Parathyroid adenoma (tissue), 2 donors: ENCODE data around the gene HDAC8.

Source experiments
- H2AFZ ChIP-seq: fragments of 300-600 bp; sonication (generic); one replicate; pipeline ENCODE4 v1.7.0; 2017; ENCODE audit warnings: antibody characterized with exemption, mild to moderate bottlenecking
- H3K27ac ChIP-seq: fragments of 300-600 bp; sonication (generic); one replicate; pipeline ENCODE4 v1.7.0; 2017
- H3K27me3 ChIP-seq: fragments of 300-600 bp; sonication (generic); one replicate; pipeline ENCODE4 v1.7.0; 2017; ENCODE audit warnings: low read length; ENCODE audit not compliant: control insufficient read depth, insufficient read depth
- H3K36me3 ChIP-seq: fragments of 300-600 bp; sonication (generic); one replicate; pipeline ENCODE4 v1.7.0; 2017; ENCODE audit warnings: low read length; ENCODE audit not compliant: control insufficient read depth, insufficient read depth
- H3K4me1 ChIP-seq: fragments of 300-600 bp; sonication (generic); one replicate; pipeline ENCODE4 v1.7.0; 2017; ENCODE audit warnings: control low read depth
- H3K4me2 ChIP-seq: fragments of 300-600 bp; sonication (generic); one replicate; pipeline ENCODE4 v1.7.0; 2017; ENCODE audit warnings: low read length
- H3K4me3 ChIP-seq: fragments of 300-600 bp; sonication (generic); one replicate; pipeline ENCODE4 v1.7.0; 2017; ENCODE audit warnings: low read depth, low read length
- H3K79me2 ChIP-seq: fragments of 300-600 bp; sonication (generic); one replicate; pipeline ENCODE4 v1.7.0; 2017; ENCODE audit warnings: control low read depth
- H3K9ac ChIP-seq: fragments of 300-600 bp; sonication (generic); one replicate; pipeline ENCODE4 v1.7.0; 2017; ENCODE audit warnings: mild to moderate bottlenecking
- H3K9me3 ChIP-seq: fragments of 300-600 bp; sonication (generic); one replicate; pipeline ENCODE4 v1.7.0; 2017; ENCODE audit warnings: low read length; ENCODE audit not compliant: control insufficient read depth
- TF ChIP-seq, protein P1 (sequence below): fragments of 300-600 bp; sonication (generic); IDR thresholded peaks from one replicate; pipeline ENCODE4 v1.7.0; 2017; ENCODE audit warnings: antibody characterized with exemption, mild to moderate bottlenecking
- donor health status: primary hyperparathyroidism.

The HDAC8 gene

DNA sequence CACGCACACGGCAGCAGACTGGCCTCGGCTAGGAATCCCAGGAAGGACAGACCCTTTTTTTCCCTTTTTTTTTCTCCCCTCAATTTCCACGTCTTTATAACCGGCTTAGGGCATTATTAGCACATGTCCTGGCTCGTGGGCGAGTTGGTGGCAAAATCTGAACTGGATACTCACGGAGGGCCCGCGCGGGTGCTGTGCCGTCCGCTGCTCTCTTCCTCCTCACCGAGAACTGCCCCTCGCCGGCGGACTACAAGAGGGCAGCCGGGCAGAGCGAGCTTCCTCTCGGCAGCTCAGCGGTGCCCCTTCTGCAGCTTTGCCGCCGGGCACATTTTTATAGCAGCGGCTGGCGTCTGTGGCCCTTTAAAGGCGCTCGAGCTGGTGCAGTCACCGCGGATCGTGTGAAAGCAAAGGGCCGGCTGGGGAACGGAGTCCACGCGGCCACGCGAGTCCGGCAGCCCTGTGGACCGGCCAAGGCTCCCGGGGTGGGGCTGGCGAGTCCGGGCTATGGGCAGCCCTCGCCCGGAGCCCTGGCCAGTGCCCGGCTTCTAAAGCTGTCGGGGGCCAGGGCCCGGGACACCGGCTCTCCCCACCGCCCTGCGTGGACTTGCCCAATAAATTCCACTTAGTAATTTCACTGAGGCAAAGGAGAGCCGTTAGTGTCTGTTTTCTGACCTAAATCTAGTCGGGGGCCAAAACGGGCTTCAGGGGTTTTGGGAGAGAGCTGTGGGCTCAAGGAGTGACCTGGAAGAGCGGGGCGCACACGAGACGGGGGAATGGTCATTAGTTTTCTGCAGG is 265.6 kb downstream of the HDAC8 start:
- Histone ChIP-seq H3K36me3 (no peaks in the 10 kb centered on the region), H3K27ac (no peak overlapping the region), H3K4me2 (peak overlapping the region; percentile 77), H3K27me3 (no peaks in the 10 kb centered on the region), H3K9me3 (no peaks in the 10 kb centered on the region), H3K4me3 (peak overlapping the region; percentile 44), H3K4me1 (no peaks in the 10 kb centered on the region), H3K9ac (no peak overlapping the region), H2AFZ (peak overlapping the region; percentile 60), H3K79me2 (no peaks in the 10 kb centered on the region)
- TF ChIP-seq, protein P1, sequence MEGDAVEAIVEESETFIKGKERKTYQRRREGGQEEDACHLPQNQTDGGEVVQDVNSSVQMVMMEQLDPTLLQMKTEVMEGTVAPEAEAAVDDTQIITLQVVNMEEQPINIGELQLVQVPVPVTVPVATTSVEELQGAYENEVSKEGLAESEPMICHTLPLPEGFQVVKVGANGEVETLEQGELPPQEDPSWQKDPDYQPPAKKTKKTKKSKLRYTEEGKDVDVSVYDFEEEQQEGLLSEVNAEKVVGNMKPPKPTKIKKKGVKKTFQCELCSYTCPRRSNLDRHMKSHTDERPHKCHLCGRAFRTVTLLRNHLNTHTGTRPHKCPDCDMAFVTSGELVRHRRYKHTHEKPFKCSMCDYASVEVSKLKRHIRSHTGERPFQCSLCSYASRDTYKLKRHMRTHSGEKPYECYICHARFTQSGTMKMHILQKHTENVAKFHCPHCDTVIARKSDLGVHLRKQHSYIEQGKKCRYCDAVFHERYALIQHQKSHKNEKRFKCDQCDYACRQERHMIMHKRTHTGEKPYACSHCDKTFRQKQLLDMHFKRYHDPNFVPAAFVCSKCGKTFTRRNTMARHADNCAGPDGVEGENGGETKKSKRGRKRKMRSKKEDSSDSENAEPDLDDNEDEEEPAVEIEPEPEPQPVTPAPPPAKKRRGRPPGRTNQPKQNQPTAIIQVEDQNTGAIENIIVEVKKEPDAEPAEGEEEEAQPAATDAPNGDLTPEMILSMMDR = no peak

DNA sequence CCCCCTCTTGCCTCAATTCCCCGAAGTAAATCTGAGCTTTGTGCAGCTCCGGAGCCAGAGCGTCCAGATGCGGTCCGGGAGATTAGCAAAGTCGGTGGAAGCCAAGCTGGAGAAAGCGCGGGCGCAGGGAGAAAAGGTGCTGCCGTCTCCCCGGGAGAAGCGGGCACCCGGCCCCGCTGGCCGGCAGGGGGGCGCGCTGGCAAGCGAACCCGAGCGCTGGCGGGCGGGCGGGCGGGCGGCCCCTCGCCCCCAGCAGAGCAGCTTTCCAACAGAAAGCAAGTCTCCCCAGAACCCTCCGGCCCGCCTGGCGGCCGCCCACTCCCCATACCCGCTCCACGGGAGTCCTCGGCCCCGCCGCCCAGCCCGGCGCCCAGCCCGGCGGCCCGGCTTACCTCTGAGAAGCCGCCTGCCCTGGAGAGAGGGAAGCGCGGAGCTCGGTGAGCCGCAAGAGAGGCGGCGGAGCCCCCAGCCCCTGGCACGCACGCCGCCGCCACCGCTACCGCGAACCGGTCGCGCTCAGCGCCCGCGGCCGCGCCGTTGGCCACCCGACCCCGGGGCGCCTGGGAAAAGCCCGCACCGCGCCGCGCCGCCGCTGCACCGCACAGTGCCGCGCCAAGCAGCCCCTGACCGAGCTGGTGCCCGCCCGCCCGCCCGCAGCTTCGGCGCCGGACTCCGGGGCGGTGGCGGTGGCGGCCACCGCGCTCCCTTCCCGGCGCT is 266.4 kb downstream of the HDAC8 start:
- H3K79me2 ChIP-seq = no peaks in the 10 kb centered on the region
- no peak overlapping the region for H2AFZ ChIP-seq
- peak overlapping the region; percentile 77 for H3K4me2 ChIP-seq
- H3K9ac ChIP-seq = no peak overlapping the region
- no peaks in the 10 kb centered on the region for H3K9me3 ChIP-seq
- TF ChIP-seq, protein P1 = no peak
- peak overlapping the region; percentile 11 for H3K4me3 ChIP-seq
- H3K4me1 ChIP-seq = no peaks in the 10 kb centered on the region
- no peaks in the 10 kb centered on the region for H3K36me3 ChIP-seq
- no peak overlapping the region for H3K27ac ChIP-seq
- no peaks in the 10 kb centered on the region for H3K27me3 ChIP-seq

DNA sequence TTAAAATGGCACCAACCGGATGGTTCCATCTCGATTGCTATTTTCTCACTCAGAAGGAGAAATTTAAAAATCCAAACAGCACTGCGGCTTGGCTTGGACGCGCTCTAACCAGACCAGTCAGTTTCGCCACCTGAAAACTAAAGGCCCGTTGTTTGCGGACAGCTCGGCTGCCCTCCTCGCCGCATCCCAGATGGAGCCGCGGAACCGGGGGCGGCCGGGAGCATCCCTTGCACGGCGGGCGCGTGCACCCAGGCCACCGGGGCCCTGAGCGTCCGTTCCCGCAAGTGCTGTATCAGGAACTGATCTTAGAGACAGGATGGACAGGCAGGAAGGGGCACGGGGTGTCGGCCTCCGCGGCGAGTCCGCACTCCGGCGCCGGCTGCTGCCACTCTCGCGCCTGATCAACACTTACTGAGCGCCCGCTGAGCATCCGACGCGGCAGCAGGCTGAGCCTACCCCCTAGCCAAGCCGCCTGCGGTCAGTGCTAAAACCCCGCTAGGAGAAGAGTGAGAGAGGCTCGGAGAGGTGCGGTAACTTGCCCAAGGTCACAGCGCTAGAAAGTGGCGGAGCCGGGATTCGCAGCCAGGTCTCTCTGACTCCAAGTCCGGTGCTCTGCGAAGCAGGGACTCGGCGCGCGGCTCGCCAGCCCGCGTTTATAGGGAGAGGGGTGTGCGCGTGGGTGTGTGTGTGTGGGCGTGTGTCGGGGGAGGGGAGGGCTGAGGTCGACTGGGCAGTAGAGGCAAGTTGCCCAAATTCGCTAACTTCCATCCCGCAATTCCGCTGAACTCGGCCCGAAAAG is 267.2 kb downstream of the HDAC8 start, which contains the start of gene CITED1:
Gene CITED1 (minus strand): TSS at position 629 of the 799 bp plus-strand sequence. CDS start 3,045 bp downstream, outside the sequence.
- H2AFZ ChIP-seq = peak within 1 kb of the TSS; percentile 60
- no peak within 1 kb of the TSS for H3K27ac ChIP-seq
- TF ChIP-seq, protein P1 = no peak
- H3K4me3 ChIP-seq = peak within 1 kb of the TSS; percentile 44
- no peaks in the 10 kb centered on the region for H3K36me3 ChIP-seq
- no peaks in the 10 kb centered on the region for H3K27me3 ChIP-seq
- no peaks in the 10 kb centered on the region for H3K79me2 ChIP-seq
- no peaks in the 10 kb centered on the region for H3K9me3 ChIP-seq
- peak within 1 kb of the TSS; percentile 77 for H3K4me2 ChIP-seq
- H3K9ac ChIP-seq = no peak within 1 kb of the TSS
- no peaks in the 10 kb centered on the region for H3K4me1 ChIP-seq

DNA sequence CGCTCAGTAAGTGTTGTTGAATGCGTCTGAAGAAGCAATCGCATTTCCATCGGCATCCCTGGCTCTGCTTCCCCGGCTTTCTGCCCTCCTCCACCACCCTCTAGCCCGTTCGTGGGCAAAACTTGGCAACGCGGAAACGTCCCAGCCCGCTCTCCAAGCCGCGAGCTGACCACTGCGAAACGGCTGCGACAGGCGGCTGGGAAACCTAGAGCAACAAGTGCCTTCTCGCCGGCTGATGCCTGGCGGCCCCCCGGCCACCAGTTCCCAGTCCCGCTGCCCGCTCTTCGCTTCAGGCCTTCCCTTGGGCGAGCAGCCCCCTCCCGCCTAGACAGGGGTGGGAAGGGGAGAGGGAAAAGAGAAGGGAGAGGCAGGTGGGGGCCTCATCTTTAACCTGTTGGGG is 267.8 kb downstream of the HDAC8 start:
- peak overlapping the region; percentile 9 for H3K4me3 ChIP-seq
- no peaks in the 10 kb centered on the region for H3K27me3 ChIP-seq

More for the DNA sequence above, 267.8 kb downstream of the HDAC8 start:
- H3K4me2 ChIP-seq = no peak overlapping the region
- H3K4me1 ChIP-seq = no peaks in the 10 kb centered on the region
- H3K9me3 ChIP-seq = no peaks in the 10 kb centered on the region
- TF ChIP-seq, protein P1 = no peak
- H3K27ac ChIP-seq = no peak overlapping the region
- H2AFZ ChIP-seq = no peak overlapping the region
- H3K79me2 ChIP-seq = no peaks in the 10 kb centered on the region
- no peak overlapping the region for H3K9ac ChIP-seq
- H3K36me3 ChIP-seq = no peaks in the 10 kb centered on the region
